Coronary artery (tissue), 2 donors: ENCODE data around the gene GTF3C2.
A peak's percentile ranks its signal among the peaks of the same experiment; 100 is the strongest.

Source experiments
- DNase-seq: peaks from one replicate; pipeline ENCODE4 v3.0.0-alpha.2; 2017; ENCODE audit warnings: low spot score
- H3K27ac ChIP-seq, 2 donors: fragments of 200-600 bp; sonication (generic); one replicate each; pipeline ENCODE4 v1.5.1; 2016 to 2019
- H3K4me3 ChIP-seq: fragments of 200-600 bp; sonication (generic); 2 replicates; pipeline ENCODE4 v1.5.1; 2016; ENCODE audit warnings: mild to moderate bottlenecking, moderate library complexity
- TF ChIP-seq, protein P1 (sequence below): fragments of 200-600 bp; sonication (generic); IDR thresholded peaks from one replicate; pipeline ENCODE4 v1.5.1; 2019; ENCODE audit warnings: antibody characterized with exemption

Gene GTF3C2

DNA sequence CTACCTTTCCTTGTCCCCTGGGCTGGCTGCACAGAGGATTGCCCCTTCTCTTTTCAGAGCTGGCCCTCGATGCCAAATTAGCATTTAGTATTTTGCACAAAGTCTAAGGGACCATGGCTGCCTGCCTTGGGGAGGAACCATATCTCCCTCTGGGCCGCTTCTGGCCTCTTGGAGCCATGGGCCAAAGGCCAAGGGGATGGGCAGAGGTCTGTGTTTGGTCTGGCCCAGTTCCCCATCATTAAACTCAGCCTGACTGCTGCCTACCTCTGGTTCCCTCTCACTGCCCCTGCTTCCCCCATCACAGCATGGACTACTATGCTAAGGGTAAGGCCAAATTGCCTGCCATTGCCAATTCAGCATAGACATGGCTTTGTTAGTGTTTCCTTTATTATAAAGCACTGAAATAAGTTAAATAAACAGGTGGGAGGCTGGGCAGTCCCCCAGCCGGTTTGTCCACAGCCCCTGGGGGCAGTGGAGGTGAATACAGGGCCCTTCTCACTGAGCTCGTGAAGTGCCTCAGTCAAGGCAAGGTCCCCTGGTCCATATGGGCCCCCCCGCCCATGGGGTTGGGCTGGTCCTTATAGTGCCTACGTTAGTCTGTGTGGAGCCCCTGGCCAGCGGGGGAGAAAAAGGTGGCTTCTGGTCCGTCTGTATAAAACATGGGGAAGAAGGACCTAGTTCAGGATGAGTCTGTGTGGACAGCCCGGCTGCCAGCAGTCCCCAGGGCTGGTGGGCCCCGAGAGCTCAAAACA lies 20.5 kb upstream of the GTF3C2 start:
- TF ChIP-seq, protein P1, sequence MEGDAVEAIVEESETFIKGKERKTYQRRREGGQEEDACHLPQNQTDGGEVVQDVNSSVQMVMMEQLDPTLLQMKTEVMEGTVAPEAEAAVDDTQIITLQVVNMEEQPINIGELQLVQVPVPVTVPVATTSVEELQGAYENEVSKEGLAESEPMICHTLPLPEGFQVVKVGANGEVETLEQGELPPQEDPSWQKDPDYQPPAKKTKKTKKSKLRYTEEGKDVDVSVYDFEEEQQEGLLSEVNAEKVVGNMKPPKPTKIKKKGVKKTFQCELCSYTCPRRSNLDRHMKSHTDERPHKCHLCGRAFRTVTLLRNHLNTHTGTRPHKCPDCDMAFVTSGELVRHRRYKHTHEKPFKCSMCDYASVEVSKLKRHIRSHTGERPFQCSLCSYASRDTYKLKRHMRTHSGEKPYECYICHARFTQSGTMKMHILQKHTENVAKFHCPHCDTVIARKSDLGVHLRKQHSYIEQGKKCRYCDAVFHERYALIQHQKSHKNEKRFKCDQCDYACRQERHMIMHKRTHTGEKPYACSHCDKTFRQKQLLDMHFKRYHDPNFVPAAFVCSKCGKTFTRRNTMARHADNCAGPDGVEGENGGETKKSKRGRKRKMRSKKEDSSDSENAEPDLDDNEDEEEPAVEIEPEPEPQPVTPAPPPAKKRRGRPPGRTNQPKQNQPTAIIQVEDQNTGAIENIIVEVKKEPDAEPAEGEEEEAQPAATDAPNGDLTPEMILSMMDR, result no peak
- no peak overlapping the region for H3K4me3 ChIP-seq
- no peak overlapping the region for H3K27ac ChIP-seq
- DNase-seq, result no peak

DNA sequence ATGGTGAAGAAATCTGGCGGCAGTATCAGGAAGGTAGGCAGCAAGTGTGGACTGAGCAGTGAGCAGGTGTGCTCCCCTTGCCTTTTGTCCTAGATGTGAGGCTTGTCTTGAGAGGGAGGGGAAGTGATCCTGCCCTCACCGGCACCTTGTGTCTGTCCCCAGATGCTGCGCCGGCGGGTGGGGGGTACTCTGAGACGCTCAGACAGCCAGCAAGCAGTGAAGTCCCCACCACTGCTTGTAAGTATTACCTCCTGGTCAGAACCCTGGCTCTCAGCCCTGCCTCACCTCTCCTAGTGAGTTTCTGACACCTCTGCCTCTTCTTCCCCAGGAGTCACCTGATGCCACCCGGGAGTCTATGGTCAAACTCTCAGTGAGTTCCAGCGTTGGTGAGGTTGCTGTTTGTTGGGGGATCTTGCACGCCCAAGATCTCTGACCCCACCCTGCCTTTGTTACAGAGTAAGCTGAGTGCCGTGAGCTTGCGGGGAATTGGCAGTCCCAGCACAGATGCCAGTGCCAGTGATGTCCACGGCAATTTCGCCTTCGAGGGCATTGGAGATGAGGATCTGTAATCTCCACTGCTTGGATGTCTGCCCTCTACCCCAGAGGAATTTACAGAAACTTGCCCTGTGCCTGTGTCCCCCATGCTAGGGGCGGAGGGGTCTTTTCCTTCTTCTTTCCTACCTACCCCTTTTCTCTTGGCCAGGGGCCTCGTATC lies 19.7 kb upstream of the GTF3C2 start:
- no peak for DNase-seq
- Histone ChIP-seq H3K4me3 (no peak overlapping the region), H3K27ac (no peak overlapping the region)
- TF ChIP-seq, protein P1, result no peak

DNA sequence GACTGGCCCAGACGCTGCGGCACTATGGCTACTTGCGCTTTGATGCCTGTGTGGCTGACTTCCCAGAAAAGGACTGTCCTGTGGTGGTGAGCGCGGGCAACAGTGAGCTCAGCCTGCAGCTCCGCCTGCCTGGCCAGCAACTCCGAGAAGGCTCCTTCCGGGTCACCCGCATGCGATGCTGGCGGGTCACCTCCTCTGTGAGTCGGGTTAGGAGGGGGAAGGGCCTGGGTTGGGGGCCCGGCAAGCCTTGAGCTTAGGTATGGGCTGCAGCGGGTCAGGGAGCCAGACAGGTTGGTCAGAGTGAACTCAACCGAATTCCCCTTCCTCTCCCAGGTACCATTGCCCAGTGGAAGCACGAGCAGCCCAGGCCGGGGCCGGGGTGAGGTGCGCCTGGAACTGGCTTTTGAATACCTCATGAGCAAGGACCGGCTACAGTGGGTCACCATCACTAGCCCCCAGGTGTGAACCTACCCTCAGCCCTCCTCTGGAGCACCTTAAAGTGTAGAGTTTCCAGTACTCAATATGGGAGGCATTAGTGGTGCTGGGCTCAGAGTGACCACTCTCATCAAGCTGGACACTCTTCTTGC lies 19.0 kb upstream of the GTF3C2 start:
- no peak overlapping the region for H3K4me3 ChIP-seq
- no peak overlapping the region for H3K27ac ChIP-seq
- TF ChIP-seq, protein P1, result no peak
- no peak for DNase-seq

DNA sequence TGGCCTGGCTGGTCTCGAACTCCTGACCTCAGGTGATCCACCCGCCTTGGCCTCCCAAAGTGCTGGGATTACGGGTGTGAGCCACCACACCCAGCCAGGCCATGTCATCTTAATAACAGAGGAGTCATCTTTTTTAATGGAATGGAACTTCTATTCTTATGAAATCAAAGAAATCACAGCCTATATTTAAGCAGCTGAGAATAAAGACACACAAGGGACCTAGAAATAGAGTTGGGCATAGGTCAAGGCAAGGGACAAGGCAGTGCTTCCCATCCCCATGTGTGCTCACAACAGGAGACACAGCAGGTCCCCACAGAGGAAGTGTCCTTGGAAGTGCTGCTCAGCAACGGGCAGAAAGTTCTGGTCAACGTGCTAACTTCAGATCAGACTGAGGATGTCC lies 17.0 kb upstream of the GTF3C2 start:
- TF ChIP-seq, protein P1, result no peak
- Histone ChIP-seq H3K27ac (no peak overlapping the region), H3K4me3 (no peak overlapping the region)
- no peak for DNase-seq

DNA sequence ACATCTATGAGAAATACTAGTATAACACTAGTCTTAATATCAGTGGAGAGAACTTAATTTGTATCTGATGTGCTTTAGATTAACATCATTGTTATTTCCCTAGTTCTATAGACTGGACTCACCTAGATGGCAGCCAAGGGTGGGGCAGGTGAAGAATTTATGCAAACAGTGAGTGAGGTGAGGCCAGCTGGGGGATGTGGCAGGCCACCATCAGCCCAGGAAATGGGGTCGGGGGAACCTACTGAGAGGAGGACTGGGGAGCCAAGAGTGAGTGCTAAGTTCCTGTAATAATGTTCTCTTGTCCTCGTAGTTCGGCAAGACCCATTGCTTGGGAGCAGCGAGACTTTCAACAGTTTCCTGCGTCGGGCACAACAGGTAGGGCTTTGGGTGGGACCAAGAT lies 16.4 kb upstream of the GTF3C2 start:
- TF ChIP-seq, protein P1, result no peak
- Histone ChIP-seq H3K27ac (no peak overlapping the region), H3K4me3 (no peak overlapping the region)
- no peak for DNase-seq

DNA sequence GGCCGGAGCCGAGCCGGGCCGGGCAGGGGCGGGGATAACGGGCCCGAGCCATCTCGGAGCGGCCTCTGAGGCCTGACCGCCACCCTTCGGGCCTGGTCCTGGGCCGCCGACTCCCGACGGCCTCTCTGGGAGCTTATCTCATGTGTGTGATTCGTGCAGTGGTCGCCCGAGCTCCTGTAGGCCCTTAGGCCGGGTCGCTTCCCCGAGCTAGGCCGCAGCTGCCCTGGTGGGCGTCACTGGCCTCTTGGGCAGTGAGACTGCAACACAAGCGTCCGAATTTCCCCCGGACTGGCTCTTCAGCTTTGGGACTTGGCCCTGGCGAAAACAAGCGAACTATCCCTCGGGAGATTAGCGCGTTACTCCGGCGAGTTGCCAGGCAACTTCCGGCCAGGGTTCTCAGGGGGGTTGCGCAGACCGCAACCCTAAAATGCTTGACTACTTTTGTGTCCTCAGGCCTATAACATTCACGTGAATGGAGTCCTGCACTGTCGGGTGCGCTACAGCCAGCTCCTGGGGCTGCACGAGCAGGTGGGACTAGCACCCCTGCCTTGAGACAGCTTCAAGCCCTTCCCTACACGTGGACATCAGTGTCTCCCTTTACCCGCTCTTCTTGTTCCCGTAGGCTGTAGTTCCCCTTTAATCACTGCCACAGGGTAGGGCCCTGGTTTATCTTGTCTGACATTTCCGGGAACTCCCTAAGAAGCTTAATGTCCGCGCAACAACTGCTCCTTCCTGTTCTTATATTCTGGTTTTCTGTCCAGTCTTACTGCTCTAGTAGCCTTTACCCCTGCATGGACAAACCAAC lies 14.5 kb upstream of the GTF3C2 start:
- TF ChIP-seq, protein P1, result no peak
- H3K27ac ChIP-seq, result peak overlapping the region; percentile 91 to 96
- H3K4me3 ChIP-seq, result peak overlapping the region; percentile 91
- DNase-seq, result no peak
